Progenitor cell of endocrine pancreas (in vitro differentiated cells): ENCODE measurements around the gene THADA. TPM values are rescaled to one million over a fixed set of nuclear protein-coding genes. Genes with fewer than 3 reads are reported as not detected.

Source experiments
- DNase-seq: peaks from one replicate; pipeline ENCODE4 v3.0.0; 2021; ENCODE audit warnings: low spot score; ENCODE audit not compliant: unreplicated experiment
- H3K27ac Mint-ChIP-seq: 2 replicates; pipeline ENCODE4 v1.8.0; 2021; ENCODE audit warnings: mild to moderate bottlenecking, moderate library complexity, mixed read lengths
- H3K27me3 Mint-ChIP-seq: 2 replicates; pipeline ENCODE4 v1.8.0; 2021; ENCODE audit warnings: mixed read lengths
- H3K36me3 Mint-ChIP-seq: 2 replicates; pipeline ENCODE4 v1.8.0; 2022; ENCODE audit warnings: mixed read lengths; ENCODE audit not compliant: insufficient read depth
- H3K4me1 Mint-ChIP-seq: 2 replicates; pipeline ENCODE4 v1.8.0; 2021; ENCODE audit warnings: low read depth, mixed read lengths
- H3K4me3 Mint-ChIP-seq: 2 replicates; pipeline ENCODE4 v1.8.0; 2021; ENCODE audit warnings: low read depth, mild to moderate bottlenecking, moderate library complexity, mixed read lengths
- H3K9me3 Mint-ChIP-seq: 2 replicates; pipeline ENCODE4 v1.8.0; 2021; ENCODE audit warnings: low read depth, mixed read lengths
- total RNA-seq: library from RNA; stranded (reverse); gene quantifications from 2 replicates; pipeline ENCODE4 v1.2.1, GENCODE V29; 2021
- TF ChIP-seq, protein P1 (sequence below): fragments of 200-600 bp; sonication (generic); IDR thresholded peaks from one replicate; pipeline ENCODE4 v1.5.0; 2021; ENCODE audit warnings: antibody characterized with exemption, mild to moderate bottlenecking; ENCODE audit not compliant: unreplicated experiment

The THADA gene
- total RNA-seq, 1 donor from 2014 or later: 39.4 TPM

DNA sequence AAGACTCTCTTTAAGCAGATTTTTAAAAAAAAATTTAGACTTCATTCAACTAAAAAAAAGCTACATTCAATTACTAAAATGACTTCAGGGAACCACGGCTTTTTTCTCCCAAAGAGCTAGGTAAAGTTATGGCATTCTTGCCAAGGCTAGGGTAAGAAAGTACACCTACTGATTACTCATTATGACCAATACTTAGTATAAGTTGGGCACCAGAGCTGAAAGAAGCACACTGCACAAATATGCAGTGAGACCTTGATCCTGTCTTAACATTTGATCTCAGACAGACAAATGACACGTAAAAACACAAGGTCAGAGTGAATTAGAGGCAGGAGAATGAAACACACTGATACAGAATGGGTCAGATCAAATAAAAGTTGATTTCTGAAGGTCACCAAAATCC is 88.7 kb downstream of the THADA start:
- H3K27me3 Mint-ChIP-seq: no peaks in the 10 kb centered on the region
- no peaks in the 10 kb centered on the region for H3K9me3 Mint-ChIP-seq
- peaks cover 7% of the 10 kb centered on the region for H3K36me3 Mint-ChIP-seq
- TF ChIP-seq, protein P1, sequence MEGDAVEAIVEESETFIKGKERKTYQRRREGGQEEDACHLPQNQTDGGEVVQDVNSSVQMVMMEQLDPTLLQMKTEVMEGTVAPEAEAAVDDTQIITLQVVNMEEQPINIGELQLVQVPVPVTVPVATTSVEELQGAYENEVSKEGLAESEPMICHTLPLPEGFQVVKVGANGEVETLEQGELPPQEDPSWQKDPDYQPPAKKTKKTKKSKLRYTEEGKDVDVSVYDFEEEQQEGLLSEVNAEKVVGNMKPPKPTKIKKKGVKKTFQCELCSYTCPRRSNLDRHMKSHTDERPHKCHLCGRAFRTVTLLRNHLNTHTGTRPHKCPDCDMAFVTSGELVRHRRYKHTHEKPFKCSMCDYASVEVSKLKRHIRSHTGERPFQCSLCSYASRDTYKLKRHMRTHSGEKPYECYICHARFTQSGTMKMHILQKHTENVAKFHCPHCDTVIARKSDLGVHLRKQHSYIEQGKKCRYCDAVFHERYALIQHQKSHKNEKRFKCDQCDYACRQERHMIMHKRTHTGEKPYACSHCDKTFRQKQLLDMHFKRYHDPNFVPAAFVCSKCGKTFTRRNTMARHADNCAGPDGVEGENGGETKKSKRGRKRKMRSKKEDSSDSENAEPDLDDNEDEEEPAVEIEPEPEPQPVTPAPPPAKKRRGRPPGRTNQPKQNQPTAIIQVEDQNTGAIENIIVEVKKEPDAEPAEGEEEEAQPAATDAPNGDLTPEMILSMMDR: no peak
- no peaks in the 10 kb centered on the region for H3K4me1 Mint-ChIP-seq
- no peak for DNase-seq
- no peak overlapping the region for H3K27ac Mint-ChIP-seq
- no peak overlapping the region for H3K4me3 Mint-ChIP-seq

DNA sequence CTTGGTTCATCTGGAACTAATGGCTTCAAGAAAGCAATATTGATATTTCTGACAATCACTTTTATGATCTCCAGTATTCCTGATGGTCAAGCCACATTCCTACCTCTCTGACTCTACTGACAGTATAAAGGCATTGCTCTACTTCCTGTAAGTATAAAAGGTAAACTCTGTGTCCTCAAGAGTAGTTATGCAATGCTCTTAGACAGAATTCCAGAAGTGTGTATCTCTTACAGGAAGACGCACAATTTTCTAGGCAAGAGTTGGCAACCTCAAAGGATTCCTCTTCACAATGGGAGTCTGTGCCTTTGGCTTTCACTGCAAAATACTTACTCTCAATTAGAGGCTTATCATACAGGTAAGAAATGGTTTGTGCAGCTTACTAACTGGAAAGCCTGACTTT is 100.1 kb downstream of the THADA start:
- H3K27ac Mint-ChIP-seq: no peak overlapping the region
- no peak overlapping the region for H3K4me3 Mint-ChIP-seq
- H3K36me3 Mint-ChIP-seq: peaks cover 19% of the 10 kb centered on the region
- peaks cover 3% of the 10 kb centered on the region for H3K9me3 Mint-ChIP-seq
- no peak for DNase-seq
- TF ChIP-seq, protein P1: no peak
- H3K27me3 Mint-ChIP-seq: no peaks in the 10 kb centered on the region
- no peaks in the 10 kb centered on the region for H3K4me1 Mint-ChIP-seq

DNA sequence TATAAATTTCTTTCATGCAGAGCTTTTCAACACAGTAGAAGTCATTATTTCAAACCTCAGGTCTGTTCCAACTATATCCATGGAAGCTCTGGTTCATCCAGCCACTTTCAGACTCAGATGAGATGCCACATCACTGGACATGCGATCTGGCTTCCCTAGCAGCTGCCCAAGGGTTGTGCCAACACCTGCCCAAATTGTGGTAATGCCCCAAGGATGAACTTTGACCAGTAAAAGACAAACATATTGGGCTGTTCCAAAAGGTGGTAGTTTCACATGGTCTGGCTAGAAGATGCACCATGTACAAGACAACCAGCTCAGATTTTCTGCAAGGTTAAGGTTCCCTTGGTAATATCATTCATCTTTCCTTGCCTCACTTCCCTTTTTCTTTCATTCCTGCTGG is 101.9 kb downstream of the THADA start:
- Mint-ChIP-seq H3K4me3 (no peak overlapping the region), H3K36me3 (peaks cover 16% of the 10 kb centered on the region), H3K4me1 (no peaks in the 10 kb centered on the region), H3K27ac (no peak overlapping the region), H3K9me3 (peaks cover 3% of the 10 kb centered on the region), H3K27me3 (no peaks in the 10 kb centered on the region)
- no peak for DNase-seq
- TF ChIP-seq, protein P1: no peak

DNA sequence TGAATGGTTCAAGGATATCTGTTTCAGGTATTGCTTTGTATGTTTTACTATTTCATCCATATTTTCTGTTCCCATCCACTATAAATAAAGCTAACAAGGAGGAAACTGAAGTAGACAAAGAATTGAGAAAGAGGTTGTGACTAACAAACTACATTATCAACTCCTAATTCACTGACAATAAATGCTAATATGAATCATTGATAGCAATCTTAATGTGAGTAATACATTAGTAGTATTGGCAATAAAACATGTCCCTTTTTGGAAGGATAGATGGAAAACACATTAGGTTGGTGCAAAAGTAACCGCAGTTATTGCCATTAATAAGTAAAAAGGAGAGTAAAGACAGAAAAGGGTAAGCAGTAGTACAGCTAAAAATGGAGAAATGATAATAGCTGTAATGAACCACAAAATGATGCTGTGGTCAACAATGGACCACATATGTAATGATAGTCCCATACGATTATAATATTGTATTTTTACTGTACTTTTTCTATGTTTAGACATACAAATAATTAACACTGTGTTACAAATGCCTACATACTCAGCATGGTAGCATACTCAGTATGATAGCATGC is 104.7 kb downstream of the THADA start:
- no peak overlapping the region for H3K27ac Mint-ChIP-seq
- no peaks in the 10 kb centered on the region for H3K4me1 Mint-ChIP-seq
- peaks cover 2% of the 10 kb centered on the region for H3K9me3 Mint-ChIP-seq
- TF ChIP-seq, protein P1: no peak
- H3K36me3 Mint-ChIP-seq: peaks cover 7% of the 10 kb centered on the region
- H3K27me3 Mint-ChIP-seq: no peaks in the 10 kb centered on the region
- no peak overlapping the region for H3K4me3 Mint-ChIP-seq
- no peak for DNase-seq

DNA sequence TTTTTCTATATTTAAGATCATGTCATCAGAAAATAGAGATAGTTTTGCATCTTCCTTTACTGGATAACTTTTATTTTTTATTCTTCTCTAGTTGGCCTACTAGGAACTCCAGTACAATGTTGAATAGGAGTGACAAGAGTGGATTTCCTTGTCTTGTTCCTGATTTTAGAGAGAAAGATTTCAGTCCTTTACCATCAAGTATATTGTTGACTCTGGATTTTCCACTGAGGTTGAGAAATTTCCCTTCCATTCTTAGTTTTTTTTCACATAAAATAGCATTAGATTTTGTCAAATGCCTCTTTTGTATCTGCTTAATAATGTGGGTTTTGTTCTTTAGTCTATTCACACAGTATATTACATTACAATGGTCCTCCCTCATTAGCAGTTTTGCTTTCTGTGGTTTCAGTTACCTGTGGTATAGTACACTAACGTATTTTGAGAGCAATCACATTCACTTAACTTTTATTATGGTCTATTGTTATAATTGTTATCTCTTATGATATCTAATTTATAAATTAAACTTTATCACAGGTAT is 105.5 kb downstream of the THADA start:
- H3K4me1 Mint-ChIP-seq: no peaks in the 10 kb centered on the region
- TF ChIP-seq, protein P1: no peak
- DNase-seq: no peak
- H3K27me3 Mint-ChIP-seq: no peaks in the 10 kb centered on the region
- H3K36me3 Mint-ChIP-seq: peaks cover 7% of the 10 kb centered on the region
- H3K9me3 Mint-ChIP-seq: peaks cover 2% of the 10 kb centered on the region
- H3K4me3 Mint-ChIP-seq: no peak overlapping the region
- no peak overlapping the region for H3K27ac Mint-ChIP-seq
